GM10266 (cell line): ENCODE measurements around the gene HEPHL1.

Source experiments
- DNase-seq: peaks from one replicate; pipeline ENCODE4 v3.0.0; 2012; ENCODE audit errors: extremely low spot score
- CTCF ChIP-seq: IDR thresholded peaks from 2 replicates; pipeline ENCODE4 v1.5.1; 2012; ENCODE audit warnings: mild to moderate bottlenecking, low read depth; ENCODE audit not compliant: control insufficient read depth, insufficient read depth; ENCODE audit errors: missing control alignments

HEPHL1 gene

GRCh38 chr11:94104734-94105133 lies 83.6 kb downstream of the HEPHL1 start:
- no peak for TF ChIP-seq CTCF
- no peak for DNase-seq

DNA sequence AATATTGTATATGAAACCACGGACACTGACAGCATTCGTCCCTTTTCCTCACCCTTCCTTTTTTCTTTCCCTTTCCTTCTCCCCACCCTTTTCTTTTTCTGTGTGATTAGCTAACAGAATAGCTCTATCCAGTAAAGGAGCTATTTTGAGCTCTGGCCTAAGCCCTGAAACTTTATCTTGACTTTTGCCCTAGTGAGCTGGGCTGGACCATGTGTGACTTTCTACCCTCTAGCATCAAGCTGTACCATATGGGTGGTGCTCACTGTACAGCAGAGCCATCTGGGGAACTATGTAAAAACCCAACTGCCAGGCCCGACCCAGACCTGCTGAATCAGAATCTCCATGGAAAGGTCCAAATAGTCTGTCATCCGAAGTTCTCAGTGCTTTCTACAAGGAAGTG lies 85.6 kb downstream of the HEPHL1 start:
- no peak for DNase-seq
- no peak for TF ChIP-seq CTCF

DNA sequence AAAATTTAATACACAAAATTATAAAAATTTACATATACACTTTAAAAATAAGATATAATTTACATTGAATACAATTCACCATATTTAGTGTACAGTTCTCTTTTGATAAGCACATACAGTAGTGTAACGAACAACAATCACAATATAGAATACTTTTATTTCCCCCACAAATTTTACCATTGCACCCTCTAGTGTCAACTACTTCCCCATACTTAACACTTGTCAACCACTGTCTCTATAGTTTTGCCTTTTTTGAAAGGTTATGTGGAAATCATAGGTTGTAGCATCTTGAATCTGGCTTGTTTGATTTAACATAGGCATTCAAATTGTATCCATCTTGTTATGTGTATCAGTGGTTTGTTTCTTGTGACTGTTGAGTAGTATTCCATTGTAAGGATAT lies 86.2 kb downstream of the HEPHL1 start:
- no peak for TF ChIP-seq CTCF
- DNase-seq = no peak

GRCh38 chr11:94111241-94111640 lies 90.1 kb downstream of the HEPHL1 start:
- TF ChIP-seq CTCF = no peak
- no peak for DNase-seq

- no peak for TF ChIP-seq CTCF
- no peak for DNase-seq
Observed at GRCh38 chr11:94111660-94112059, 90.5 kb downstream of the HEPHL1 start.

DNA sequence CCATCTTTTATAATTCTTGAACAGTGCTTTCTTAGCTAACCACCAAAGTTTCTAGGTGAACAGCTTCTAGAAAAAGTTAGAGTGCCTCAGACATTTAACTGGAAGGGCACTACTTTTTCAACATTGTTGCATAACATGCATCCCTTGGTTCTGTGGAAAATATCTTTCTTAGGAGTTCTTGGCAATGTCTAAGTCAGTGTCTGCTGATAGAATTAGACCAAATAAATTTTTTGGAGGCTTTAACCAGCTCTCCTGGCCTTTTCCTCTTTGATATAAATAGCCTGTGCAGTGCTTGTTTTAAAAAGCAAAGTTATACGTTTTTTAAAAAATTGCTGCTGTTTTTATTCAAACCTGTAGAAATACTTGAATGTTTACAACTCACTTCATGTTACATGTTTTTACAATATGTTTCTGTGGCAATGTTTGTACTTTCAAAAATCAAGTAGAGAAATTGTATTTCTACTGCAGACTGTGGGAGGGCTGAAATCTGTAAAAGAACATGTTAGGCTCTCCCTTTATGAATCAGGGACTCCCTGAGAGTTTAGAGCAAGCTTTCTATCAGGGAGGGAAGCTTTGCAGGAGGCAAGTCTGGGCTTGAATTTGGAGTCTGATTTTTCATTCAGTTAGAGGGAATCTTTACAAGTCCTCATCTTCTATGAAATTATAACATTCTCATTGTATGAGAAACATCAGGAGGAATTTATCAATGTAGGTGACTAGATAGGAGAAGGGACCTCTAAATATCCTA lies 91.2 kb downstream of the HEPHL1 start:
- no peak for TF ChIP-seq CTCF
- DNase-seq = no peak

DNA sequence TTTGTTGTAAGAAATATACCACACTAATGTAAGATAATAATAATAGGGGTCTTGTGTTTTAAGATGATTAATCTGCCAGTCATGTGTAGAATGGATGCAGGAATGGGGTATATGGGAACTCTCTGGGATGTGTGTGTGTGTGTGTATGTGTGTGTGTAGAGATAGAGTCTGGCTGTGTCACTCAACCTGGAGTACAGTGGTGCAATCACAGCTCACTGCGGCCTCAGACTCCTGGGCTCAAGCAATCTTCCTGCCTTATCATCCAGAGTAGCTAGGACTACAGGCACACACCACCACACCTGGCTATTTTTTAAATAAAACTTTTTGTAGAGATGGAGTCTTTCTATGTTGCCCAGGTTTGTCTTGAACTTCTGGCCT lies 96.0 kb downstream of the HEPHL1 start:
- DNase-seq = no peak
- no peak for TF ChIP-seq CTCF
